NCI-H510A treated with DMSO at 0.1 percent for 48 hours (cell line): ENCODE results near the gene HSD17B10.
"Not testable (repeated sequence)": the region's sequence is repeated elsewhere in the genome, so short reads cannot be mapped to it uniquely, and the experiment has no call there.

Source experiments
- DNase-seq: peaks from one replicate; lab custom pipeline; 2025; lab: John Stamatoyannopoulos, UW

Gene HSD17B10

GRCh38 chrX:53437206-53437605 is 3.0 kb upstream of the HSD17B10 start:
- no peak for DNase-seq

- peak; percentile 60 for DNase-seq
These were observed 1.8 kb upstream of the HSD17B10 start for GRCh38 chrX:53435997-53436396.

- DNase-seq, result no peak
These were observed 3.9 kb downstream of the HSD17B10 start for GRCh38 chrX:53430231-53430630.

- no peak for DNase-seq
These were observed 4.4 kb downstream of the HSD17B10 start for GRCh38 chrX:53429755-53430154.

GRCh38 chrX:53422861-53423306 is 11.3 kb downstream of the HSD17B10 start, which contains the start of gene RIBC1:
TSS of gene RIBC1 (plus strand) at chrX:53422873. CDS start at chrX:53426277, 3,404 bp downstream.
- DNase-seq, result peak; percentile 69

GRCh38 chrX:53422086-53422860 is 11.9 kb downstream of the HSD17B10 start, which contains the start of gene SMC1A:
TSS of gene SMC1A (minus strand) at chrX:53422654. CDS start at chrX:53422600, 54 bp downstream.
- DNase-seq, result peak; percentile 92

- no peak for DNase-seq
These were observed 12.4 kb downstream of the HSD17B10 start for GRCh38 chrX:53421772-53422085.

- DNase-seq, result no peak
These were observed 13.0 kb downstream of the HSD17B10 start for GRCh38 chrX:53421125-53421524.

GRCh38 chrX:53420351-53420750 is 13.8 kb downstream of the HSD17B10 start:
- DNase-seq, result not testable (repeated sequence)

- no peak for DNase-seq
These were observed 21.7 kb downstream of the HSD17B10 start for GRCh38 chrX:53412446-53412845.

GRCh38 chrX:53403535-53403934 is 30.6 kb downstream of the HSD17B10 start:
- no peak for DNase-seq

GRCh38 chrX:53398216-53398615 is 36.0 kb downstream of the HSD17B10 start:
- no peak for DNase-seq

- DNase-seq, result no peak
These were observed 38.4 kb downstream of the HSD17B10 start for GRCh38 chrX:53395605-53396298.

GRCh38 chrX:53383376-53384076 is 50.6 kb downstream of the HSD17B10 start:
- no peak for DNase-seq
